PC-9 (cell line): ENCODE data around the gene MYO10. TPM values are rescaled to one million over a fixed set of nuclear protein-coding genes. Genes with fewer than 3 reads are reported as not detected.

Source experiments
- BruUV-seq: library from RNA; stranded (reverse); fragments of 400-500 nt; replicated peaks from 2 replicates; lab custom pipeline; 2021; lab: Mats Ljungman, UMichigan
- CTCF ChIA-PET: fragments of 300-600 bp; sonication (Branson Sonifier 250); formaldehyde crosslinking; loops from one replicate; lab custom pipeline; 2022; ENCODE audit warnings: antibody characterized with exemption; lab: Charles Lee
- POLR2A ChIA-PET: fragments of 300-600 bp; sonication (Branson Sonifier 250); formaldehyde crosslinking; loops from one replicate; lab custom pipeline; 2022; ENCODE audit warnings: antibody characterized with exemption; ENCODE audit not compliant: unreplicated experiment; lab: Charles Lee
- DNase-seq, 2 experiments: peaks; one replicate each; pipeline versions ENCODE4 v3.0.0 to v3.0.0-alpha.2; 2015 to 2022; ENCODE audit warnings: mixed read lengths in 1 of 2
- H2AFZ ChIP-seq: fragments of 200-600 bp; sonication (generic); 2 replicates; pipeline ENCODE4 v1.8.1; 2017; ENCODE audit warnings: antibody characterized with exemption
- H3F3A ChIP-seq: fragments of 200-600 bp; sonication (generic); 2 replicates; pipeline ENCODE4 v1.8.1; 2017; ENCODE audit warnings: antibody characterized with exemption, mild to moderate bottlenecking, low read depth; ENCODE audit not compliant: insufficient read depth
- H3K27ac ChIP-seq: fragments of 200-600 bp; sonication (generic); 2 replicates; pipeline ENCODE4 v1.6.1; 2016; ENCODE audit warnings: mixed run types
- H3K27me3 ChIP-seq: fragments of 200-600 bp; sonication (generic); 2 replicates; pipeline ENCODE4 v1.6.1; 2016; ENCODE audit warnings: low read depth, mixed run types; ENCODE audit not compliant: insufficient read depth
- H3K36me3 ChIP-seq: fragments of 200-600 bp; sonication (generic); 2 replicates; pipeline ENCODE4 v1.6.1; 2016; ENCODE audit warnings: low read depth, mixed run types
- H3K4me1 ChIP-seq: fragments of 200-600 bp; sonication (generic); replicated peaks from 2 replicates; pipeline ENCODE4 v1.6.1; 2016; ENCODE audit warnings: mixed run types; ENCODE audit not compliant: insufficient read depth
- H3K4me2 ChIP-seq: fragments of 200-600 bp; sonication (generic); 2 replicates; pipeline ENCODE4 v1.6.1; 2017; ENCODE audit warnings: mixed run types
- H3K4me3 ChIP-seq: fragments of 200-600 bp; sonication (generic); 2 replicates; pipeline ENCODE4 v1.6.1; 2016; ENCODE audit warnings: mixed run types
- H3K79me2 ChIP-seq: fragments of 200-600 bp; sonication (generic); 2 replicates; pipeline ENCODE4 v1.6.1; 2017; ENCODE audit warnings: low read depth, mixed run types
- H3K9me2 ChIP-seq: fragments of 200-600 bp; sonication (generic); 2 replicates; pipeline ENCODE4 v1.8.1; 2017; ENCODE audit warnings: mild to moderate bottlenecking; ENCODE audit not compliant: insufficient read depth
- H3K9me3 ChIP-seq: fragments of 200-600 bp; sonication (generic); 2 replicates; pipeline ENCODE4 v1.8.1; 2016; ENCODE audit warnings: low read depth; ENCODE audit not compliant: insufficient read depth
- H4K20me1 ChIP-seq: fragments of 200-600 bp; sonication (generic); 2 replicates; pipeline ENCODE4 v1.8.1; 2017; ENCODE audit not compliant: insufficient read depth
- CTCF ChIP-seq: fragments of 200-600 bp; sonication (generic); conservative IDR thresholded peaks from 2 replicates; pipeline ENCODE4 v1.6.1; 2017; ENCODE audit warnings: mixed run types, antibody characterized with exemption, mild to moderate bottlenecking, moderate library complexity
- EZH2 ChIP-seq: fragments of 200-600 bp; sonication (generic); IDR thresholded peaks from 2 replicates; pipeline ENCODE4 v1.8.0; 2017; ENCODE audit warnings: antibody characterized with exemption, low read depth
- intact Hi-C: fragments of 100-400 bp; cut with micrococcal nuclease; formaldehyde crosslinking; loops from one replicate; pipeline ENCODE4 v1.10.0; 2022; ENCODE audit not compliant: unreplicated experiment
- total RNA-seq: library from RNA; stranded (reverse); gene quantifications from 2 replicates; pipeline ENCODE4 v1.2.3, GENCODE V29; 2021

Gene MYO10
- total RNA-seq, 1 experiment from 2014 or later: 92.8 TPM

- TF ChIP-seq EZH2: no peak
- no peaks in the 10 kb centered on the region for H4K20me1 ChIP-seq
- no peak overlapping the region for H3K4me3 ChIP-seq
- no peaks in the 10 kb centered on the region for H3K79me2 ChIP-seq
- intact Hi-C loops: no loop called here
- peaks cover 8% of the 10 kb centered on the region for H3F3A ChIP-seq
- H3K27me3 ChIP-seq: no peaks in the 10 kb centered on the region
- no peaks in the 10 kb centered on the region for H3K9me2 ChIP-seq
- CTCF ChIA-PET: interaction anchor here (0.6 to 0.8 kb wide), 2 partner anchors 268 to 412 kb away, joined by 4 to 5 read pairs; no protein-coding TSS in a partner anchor
- H3K4me2 ChIP-seq: no peak overlapping the region
- no peak for DNase-seq
- H3K4me1 ChIP-seq: no peaks in the 10 kb centered on the region
- no peaks in the 10 kb centered on the region for H3K9me3 ChIP-seq
- POLR2A ChIA-PET: no interaction called here
- no TSS peak for BruUV-seq
- no peak overlapping the region for H2AFZ ChIP-seq
- no peaks in the 10 kb centered on the region for H3K36me3 ChIP-seq
- no peak overlapping the region for H3K27ac ChIP-seq
These were observed 148.8 kb downstream of the MYO10 start for GRCh38 chr5:16787278-16787677.

- Histone ChIP-seq H3K27me3 (no peaks in the 10 kb centered on the region), H3K4me1 (no peaks in the 10 kb centered on the region), H2AFZ (no peak overlapping the region), H3K79me2 (no peaks in the 10 kb centered on the region), H3K27ac (no peak overlapping the region), H4K20me1 (no peaks in the 10 kb centered on the region), H3K36me3 (no peaks in the 10 kb centered on the region), H3K9me3 (no peaks in the 10 kb centered on the region), H3K4me2 (no peak overlapping the region), H3K9me2 (no peaks in the 10 kb centered on the region), H3K4me3 (no peak overlapping the region), H3F3A (no peaks in the 10 kb centered on the region)
- no peak for DNase-seq
- ChIA-PET POLR2A (no interaction called here), CTCF (interaction anchor here (0.6 kb wide), 1 partner anchor 401 kb away, joined by 3 read pairs; no protein-coding TSS in a partner anchor)
- no TSS peak for BruUV-seq
- intact Hi-C loops: loop anchor here (5.0 kb wide), 1 partner anchor 1522 kb away; no protein-coding TSS in a partner anchor
- no peak for TF ChIP-seq CTCF
- no peak for TF ChIP-seq EZH2
These were observed 151.0 kb downstream of the MYO10 start for GRCh38 chr5:16784843-16785791.

- no TSS peak for BruUV-seq
These were observed 152.0 kb downstream of the MYO10 start for GRCh38 chr5:16784088-16784487.

More at GRCh38 chr5:16784088-16784487, 152.0 kb downstream of the MYO10 start:
- Histone ChIP-seq H4K20me1 (no peaks in the 10 kb centered on the region), H3F3A (no peaks in the 10 kb centered on the region), H3K4me2 (no peak overlapping the region), H2AFZ (no peak overlapping the region), H3K36me3 (no peaks in the 10 kb centered on the region), H3K9me2 (no peaks in the 10 kb centered on the region), H3K27ac (no peak overlapping the region), H3K27me3 (no peaks in the 10 kb centered on the region), H3K79me2 (no peaks in the 10 kb centered on the region), H3K4me1 (no peaks in the 10 kb centered on the region), H3K4me3 (no peak overlapping the region), H3K9me3 (no peaks in the 10 kb centered on the region)
- intact Hi-C loops: loop anchor here (5.0 kb wide), 1 partner anchor 1523 kb away; no protein-coding TSS in a partner anchor
- ChIA-PET CTCF (no interaction called here), POLR2A (no interaction called here)
- TF ChIP-seq EZH2: no peak
- no peak for TF ChIP-seq CTCF
- no peak for DNase-seq
